DND-41 (cell line): ENCODE results near the gene KLK6.

Experiments used
- EZH2 ChIP-seq: IDR thresholded peaks from 3 replicates; pipeline ENCODE4 v1.6.1; 2012; ENCODE audit warnings: borderline replicate concordance, low read depth, mild to moderate bottlenecking, moderate library complexity, low read length, inconsistent platforms; ENCODE audit not compliant: severe bottlenecking
- TF ChIP-seq, protein P1 (sequence below): IDR thresholded peaks from 2 replicates; pipeline ENCODE4 v1.5.1; 2012; ENCODE audit warnings: borderline replicate concordance, low read length, moderate library complexity, mild to moderate bottlenecking; ENCODE audit not compliant: poor library complexity, severe bottlenecking; ENCODE audit errors: extremely low read depth

GRCh38 chr19:50911206-50912101 is 57.9 kb downstream of the KLK6 start, which contains the start of gene KLK4:
- TF ChIP-seq, protein P1, sequence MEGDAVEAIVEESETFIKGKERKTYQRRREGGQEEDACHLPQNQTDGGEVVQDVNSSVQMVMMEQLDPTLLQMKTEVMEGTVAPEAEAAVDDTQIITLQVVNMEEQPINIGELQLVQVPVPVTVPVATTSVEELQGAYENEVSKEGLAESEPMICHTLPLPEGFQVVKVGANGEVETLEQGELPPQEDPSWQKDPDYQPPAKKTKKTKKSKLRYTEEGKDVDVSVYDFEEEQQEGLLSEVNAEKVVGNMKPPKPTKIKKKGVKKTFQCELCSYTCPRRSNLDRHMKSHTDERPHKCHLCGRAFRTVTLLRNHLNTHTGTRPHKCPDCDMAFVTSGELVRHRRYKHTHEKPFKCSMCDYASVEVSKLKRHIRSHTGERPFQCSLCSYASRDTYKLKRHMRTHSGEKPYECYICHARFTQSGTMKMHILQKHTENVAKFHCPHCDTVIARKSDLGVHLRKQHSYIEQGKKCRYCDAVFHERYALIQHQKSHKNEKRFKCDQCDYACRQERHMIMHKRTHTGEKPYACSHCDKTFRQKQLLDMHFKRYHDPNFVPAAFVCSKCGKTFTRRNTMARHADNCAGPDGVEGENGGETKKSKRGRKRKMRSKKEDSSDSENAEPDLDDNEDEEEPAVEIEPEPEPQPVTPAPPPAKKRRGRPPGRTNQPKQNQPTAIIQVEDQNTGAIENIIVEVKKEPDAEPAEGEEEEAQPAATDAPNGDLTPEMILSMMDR, result no peak
- no peak for TF ChIP-seq EZH2
